Psoas muscle (tissue), 8 donors: ENCODE data around the gene SDCCAG8. TPM values are rescaled to one million over a fixed set of nuclear protein-coding genes. Genes with fewer than 3 reads are reported as not detected.
A peak's percentile ranks its signal among the peaks of the same experiment; 100 is the strongest.

Experiments
- ATAC-seq, 4 donors: fragments of 200-7000 bp; cut with Tn5 transposase; one replicate each; pipeline ENCODE4 v1.9.1; 2020; ENCODE audit warnings: moderate library complexity in 3 of 4, mild to moderate bottlenecking in 2 of 4
- DNase-seq, 2 donors: peaks; one replicate each; pipeline ENCODE4 v3.0.0-alpha.2; 2020
- H3K27ac ChIP-seq: fragments of 200-600 bp; one replicate; pipeline ENCODE4 v1.8.0; 2022
- H3K27me3 ChIP-seq, 3 donors: fragments of 200-600 bp in 1 of 3; one replicate each; pipeline versions ENCODE4 v1.6.1 to v1.8.0; 2013 to 2022; ENCODE audit warnings: low read length in 2 of 3, mild to moderate bottlenecking in 2 of 3, moderate library complexity in 1 of 3; ENCODE audit not compliant: insufficient read depth in 3 of 3
- H3K36me3 ChIP-seq, 2 donors: fragments of 200-600 bp in 1 of 2; one replicate each; pipeline versions ENCODE4 v1.6.1 to v1.8.0; 2013 to 2022; ENCODE audit warnings: low read depth in 1 of 2, mild to moderate bottlenecking in 1 of 2, moderate library complexity in 1 of 2; ENCODE audit not compliant: insufficient read depth in 1 of 2
- H3K4me1 ChIP-seq: fragments of 200-600 bp; one replicate; pipeline ENCODE4 v1.8.0; 2022
- H3K4me3 ChIP-seq: fragments of 200-600 bp; one replicate; pipeline ENCODE4 v1.8.0; 2022; ENCODE audit warnings: mild to moderate bottlenecking
- H3K9me3 ChIP-seq: fragments of 200-600 bp; one replicate; pipeline ENCODE4 v1.8.0; 2022
- WGBS, 3 donors: extraction: QIAGEN DNeasy Blood & Tissue Kit; methylation state at CpG; one replicate each; pipeline versions ENCODE4 v1.1.6 to v1.1.7; 2013; 5-methylcytosine and 5-hydroxymethylcytosine counted together
- intact Hi-C, 2 donors: fragments of 100-400 bp; cut with DNase I; formaldehyde crosslinking; loops; one replicate each; pipeline versions ENCODE4 v1.11.0 to v1.14.2; 2022
- polyA plus RNA-seq, 3 donors: library from polyadenylated mRNA; stranded (reverse); fragments of 200-250 nt; gene quantifications; one replicate each; pipeline ENCODE4 v1.2.3, GENCODE V29; 2013
- total RNA-seq, 4 donors: library from RNA; stranded (reverse); fragmentation: NEBNext Ultra II Directional in 2 of 4; extraction: Animal tissue kit (Norgen Biotek cat#: 25700) in 2 of 4; gene quantifications; one replicate each; pipeline versions ENCODE4 v1.2.1 to v1.2.4, GENCODE V29; 2021 to 2023
- TF ChIP-seq, protein P1 (sequence below): fragments of 200-600 bp; IDR thresholded peaks from one replicate; pipeline ENCODE4 v1.8.0; 2022; ENCODE audit warnings: antibody characterized with exemption
- donor health status: healthy with polysubstance abuse.
- donor health status: DM: no; HTN: no; CAD: no; lungs with moderate emphysema.
- donor health status: Bipolar disorder and iron deficiency.
- donor health status: healthy.
- donor health status: DM: yes; HTN: yes; CAD: no.
- donor health status: DM: no; HTN: no; CAD: no.
- donor health status: DM: no; HTN: no; CAD: no.
- donor health status: DM: yes; HTN: yes; CAD: no.

SDCCAG8 gene
- total and polyA plus RNA-seq, 7 donors, result 6.4 to 27.6 (median 20.9) TPM

GRCh38 chr1:243320224-243320623 lies 64.4 kb downstream of the SDCCAG8 start:
- Histone ChIP-seq H3K36me3 (peaks cover 0 to 27% of the 10 kb centered on the region in 2 donors), H3K27ac (no peak overlapping the region), H3K9me3 (no peaks in the 10 kb centered on the region), H3K4me3 (no peak overlapping the region), H3K4me1 (no peaks in the 10 kb centered on the region), H3K27me3 (no peaks in the 10 kb centered on the region)
- TF ChIP-seq, protein P1, sequence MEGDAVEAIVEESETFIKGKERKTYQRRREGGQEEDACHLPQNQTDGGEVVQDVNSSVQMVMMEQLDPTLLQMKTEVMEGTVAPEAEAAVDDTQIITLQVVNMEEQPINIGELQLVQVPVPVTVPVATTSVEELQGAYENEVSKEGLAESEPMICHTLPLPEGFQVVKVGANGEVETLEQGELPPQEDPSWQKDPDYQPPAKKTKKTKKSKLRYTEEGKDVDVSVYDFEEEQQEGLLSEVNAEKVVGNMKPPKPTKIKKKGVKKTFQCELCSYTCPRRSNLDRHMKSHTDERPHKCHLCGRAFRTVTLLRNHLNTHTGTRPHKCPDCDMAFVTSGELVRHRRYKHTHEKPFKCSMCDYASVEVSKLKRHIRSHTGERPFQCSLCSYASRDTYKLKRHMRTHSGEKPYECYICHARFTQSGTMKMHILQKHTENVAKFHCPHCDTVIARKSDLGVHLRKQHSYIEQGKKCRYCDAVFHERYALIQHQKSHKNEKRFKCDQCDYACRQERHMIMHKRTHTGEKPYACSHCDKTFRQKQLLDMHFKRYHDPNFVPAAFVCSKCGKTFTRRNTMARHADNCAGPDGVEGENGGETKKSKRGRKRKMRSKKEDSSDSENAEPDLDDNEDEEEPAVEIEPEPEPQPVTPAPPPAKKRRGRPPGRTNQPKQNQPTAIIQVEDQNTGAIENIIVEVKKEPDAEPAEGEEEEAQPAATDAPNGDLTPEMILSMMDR, result no peak
- DNase-seq (no peak), ATAC-seq (no peak)
- intact Hi-C loops, result loop anchor here in 1 of 2 donors (10.0 kb wide), 1 partner anchor 865 kb away; no protein-coding TSS in a partner anchor
- 85 to 93% (median 88%) methylated on average over 7 of the region's 7 CpGs for WGBS, 3 donors

DNA sequence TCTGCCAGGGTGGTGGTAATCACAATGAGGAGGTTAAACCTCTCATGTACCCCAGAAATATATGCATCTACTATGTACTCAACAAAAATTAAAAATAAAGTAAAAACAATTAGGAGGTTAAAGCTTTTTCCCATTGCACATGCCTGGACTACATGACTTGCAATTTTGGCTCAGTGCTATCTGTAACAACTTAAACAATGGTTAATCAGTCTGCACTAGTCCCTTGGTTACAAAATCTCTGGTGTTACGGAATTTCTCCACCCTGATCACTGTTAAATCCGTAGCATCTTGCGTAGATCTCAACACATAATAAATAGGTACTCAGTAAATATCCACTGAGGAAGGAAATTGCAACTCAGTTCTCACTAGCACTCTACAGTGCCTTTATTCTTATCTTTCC lies 66.5 kb downstream of the SDCCAG8 start:
- no peak overlapping the region for H3K4me3 ChIP-seq
- no peaks in the 10 kb centered on the region for H3K27me3 ChIP-seq
- H3K9me3 ChIP-seq, result no peaks in the 10 kb centered on the region
- no peaks in the 10 kb centered on the region for H3K4me1 ChIP-seq
- DNase-seq (no peak), ATAC-seq (no peak)
- peaks cover 0 to 16% of the 10 kb centered on the region in 2 donors for H3K36me3 ChIP-seq
- TF ChIP-seq, protein P1, result no peak
- no peak overlapping the region for H3K27ac ChIP-seq
- intact Hi-C loops, result loop anchor here in 1 of 2 donors (10.0 kb wide), 1 partner anchor 868 kb away; no protein-coding TSS in a partner anchor
- WGBS, 3 donors, result 90 to 96% (median 90%) methylated on average over 3 of the region's 3 CpGs

GRCh38 chr1:243323491-243323890 lies 67.7 kb downstream of the SDCCAG8 start:
- no peak for DNase-seq
- H3K27me3 ChIP-seq, result no peaks in the 10 kb centered on the region
- no peaks in the 10 kb centered on the region for H3K4me1 ChIP-seq
- H3K4me3 ChIP-seq, result no peak overlapping the region
- no peak for ATAC-seq
- 36 to 63% (median 36%) methylated on average over 4 of the region's 4 CpGs for WGBS, 3 donors
- TF ChIP-seq, protein P1, result no peak
- H3K36me3 ChIP-seq, result peaks cover 0 to 10% of the 10 kb centered on the region in 2 donors
- intact Hi-C loops, result loop anchor here in 1 of 2 donors (10.0 kb wide), 1 partner anchor 869 kb away; no protein-coding TSS in a partner anchor
- H3K9me3 ChIP-seq, result no peaks in the 10 kb centered on the region
- no peak overlapping the region for H3K27ac ChIP-seq

DNA sequence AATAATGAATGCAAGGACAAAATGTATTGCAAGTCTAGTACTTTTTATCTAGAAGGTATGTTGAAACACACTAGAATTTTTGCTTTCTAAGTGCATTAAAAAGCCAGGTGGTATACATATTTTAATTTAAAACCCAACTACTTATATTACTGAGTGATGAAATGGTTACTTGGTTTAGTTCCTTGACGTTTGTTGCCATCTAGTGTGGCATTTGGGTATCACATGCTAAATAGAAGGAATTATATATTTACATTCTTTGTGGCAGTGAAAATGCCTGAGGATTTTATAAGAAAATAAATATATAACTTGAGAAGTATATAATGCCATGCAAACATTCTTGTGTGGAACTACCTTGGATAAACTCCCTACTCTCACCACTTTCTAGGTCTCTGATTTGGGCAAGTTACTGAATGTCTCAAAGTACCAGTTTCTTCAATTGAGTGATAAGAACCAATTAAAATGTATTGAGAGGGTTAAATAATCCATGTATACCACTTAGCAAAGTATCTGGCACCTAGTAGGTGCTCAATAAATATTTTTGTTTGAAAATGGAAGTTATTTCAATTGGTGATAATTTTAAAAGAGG lies 69.6 kb downstream of the SDCCAG8 start:
- TF ChIP-seq, protein P1, result peak; percentile 86
- Histone ChIP-seq H3K4me3 (no peak overlapping the region), H3K27me3 (no peaks in the 10 kb centered on the region), H3K36me3 (peaks cover 0 to 14% of the 10 kb centered on the region in 2 donors), H3K27ac (no peak overlapping the region), H3K9me3 (no peaks in the 10 kb centered on the region), H3K4me1 (no peaks in the 10 kb centered on the region)
- WGBS, 3 donors, result 0 to 3% (median 3%) methylated on average over 1 of the region's 1 CpG
- no peak for DNase-seq
- ATAC-seq, result peak in 2 of 4 donors; percentile 59 to 73
- intact Hi-C loops, result loop anchor here (5.0 to 10.0 kb wide), 2 partner anchors 858 to 871 kb away; no protein-coding TSS in a partner anchor
